ENCODE results near the gene SYNPO. TPM values are rescaled to one million over a fixed set of nuclear protein-coding genes. Genes with fewer than 3 reads are reported as not detected.

SYNPO gene
- total RNA-seq, 1 donor from 2014 or later: 0.41 TPM

DNA sequence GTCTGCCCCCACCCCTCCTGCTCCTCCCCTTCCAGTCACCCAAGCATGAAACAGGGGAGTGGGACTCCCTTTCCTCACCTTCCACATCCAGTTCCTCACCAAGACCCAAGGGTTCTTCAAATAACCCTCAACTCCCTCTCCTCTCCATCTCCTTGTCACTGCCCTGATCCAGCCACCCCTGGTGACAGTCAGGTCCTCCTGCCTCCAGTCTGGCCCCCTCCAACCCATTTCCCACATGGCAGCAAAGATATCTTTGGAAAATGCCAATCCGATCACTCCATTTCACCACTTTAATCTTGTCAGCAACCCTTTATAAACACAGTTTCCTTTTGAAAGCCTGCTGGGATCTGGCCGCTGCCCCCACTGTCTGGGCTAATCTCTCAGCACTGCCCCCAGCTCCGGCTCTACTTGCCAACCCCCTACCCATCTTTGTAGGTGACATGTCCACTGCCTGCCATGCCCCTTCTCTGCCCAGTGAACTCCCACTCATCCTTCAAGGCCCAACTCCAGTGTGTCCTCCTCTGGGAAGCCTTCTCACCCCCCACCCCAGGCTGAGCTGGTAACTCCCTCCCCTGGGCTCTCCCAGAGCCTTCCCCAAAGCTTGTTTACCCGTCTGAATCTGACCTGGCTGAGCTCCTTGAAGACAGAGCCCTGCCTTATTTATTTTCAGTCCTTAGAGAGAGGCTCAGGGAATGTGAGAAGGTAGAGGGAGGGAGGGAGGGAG, 19.8 kb downstream of the SYNPO start:
- DNase-seq (ENCODE audit: low spot score): no peak
- Mint-ChIP-seq H3K36me3 (no peaks in the 10 kb centered on the region), H3K4me1 (peaks cover 23% of the 10 kb centered on the region), H3K27ac (peak overlapping the region; percentile 18), H3K27me3 (ENCODE audit: insufficient read depth, low read depth) (peaks cover 5% of the 10 kb centered on the region), H3K4me3 (peak overlapping the region; percentile 4), H3K9me3 (no peaks in the 10 kb centered on the region)
- Histone ChIP-seq H2AFZ (replicated peaks) (peak overlapping the region; percentile 70), H3K4me1 (peaks cover 21% of the 10 kb centered on the region), H3K9me3 (ENCODE audit: low read depth) (no peaks in the 10 kb centered on the region), H3K4me3 (no peak overlapping the region), H3K9ac (no peak overlapping the region), H3F3A (ENCODE audit: low read depth) (peaks cover 9% of the 10 kb centered on the region), H3K36me3 (no peaks in the 10 kb centered on the region), H3K27me3 (no peaks in the 10 kb centered on the region), H4K20me1 (ENCODE audit: low read depth) (no peaks in the 10 kb centered on the region), H3K27ac (no peak overlapping the region), H3K79me2 (ENCODE audit: low read depth) (no peaks in the 10 kb centered on the region), H3K4me2 (peak overlapping the region; percentile 45)
- no peak for TF ChIP-seq EZH2 (IDR thresholded peaks at IDR 0.05)
- TF ChIP-seq, protein P1, sequence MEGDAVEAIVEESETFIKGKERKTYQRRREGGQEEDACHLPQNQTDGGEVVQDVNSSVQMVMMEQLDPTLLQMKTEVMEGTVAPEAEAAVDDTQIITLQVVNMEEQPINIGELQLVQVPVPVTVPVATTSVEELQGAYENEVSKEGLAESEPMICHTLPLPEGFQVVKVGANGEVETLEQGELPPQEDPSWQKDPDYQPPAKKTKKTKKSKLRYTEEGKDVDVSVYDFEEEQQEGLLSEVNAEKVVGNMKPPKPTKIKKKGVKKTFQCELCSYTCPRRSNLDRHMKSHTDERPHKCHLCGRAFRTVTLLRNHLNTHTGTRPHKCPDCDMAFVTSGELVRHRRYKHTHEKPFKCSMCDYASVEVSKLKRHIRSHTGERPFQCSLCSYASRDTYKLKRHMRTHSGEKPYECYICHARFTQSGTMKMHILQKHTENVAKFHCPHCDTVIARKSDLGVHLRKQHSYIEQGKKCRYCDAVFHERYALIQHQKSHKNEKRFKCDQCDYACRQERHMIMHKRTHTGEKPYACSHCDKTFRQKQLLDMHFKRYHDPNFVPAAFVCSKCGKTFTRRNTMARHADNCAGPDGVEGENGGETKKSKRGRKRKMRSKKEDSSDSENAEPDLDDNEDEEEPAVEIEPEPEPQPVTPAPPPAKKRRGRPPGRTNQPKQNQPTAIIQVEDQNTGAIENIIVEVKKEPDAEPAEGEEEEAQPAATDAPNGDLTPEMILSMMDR (IDR thresholded peaks at IDR 0.05): no peak
- TF ChIP-seq EZH2phosphoT487 (IDR thresholded peaks at IDR 0.05): no peak

GRCh38 chr5:150661086-150661485, 20.6 kb downstream of the SYNPO start, which contains the start of gene MYOZ3:
MYOZ3 (plus strand) TSS chr5:150661251; CDS start chr5:150662942, 1,691 bp downstream.
- no peaks in the 10 kb centered on the region for H3K79me2 ChIP-seq (ENCODE audit: low read depth)
- H2AFZ ChIP-seq (replicated peaks): peak within 1 kb of the TSS; percentile 70
- TF ChIP-seq EZH2 (IDR thresholded peaks at IDR 0.05) (no peak), EZH2phosphoT487 (IDR thresholded peaks at IDR 0.05) (no peak)
- TF ChIP-seq, protein P1 (IDR thresholded peaks at IDR 0.05): no peak
- H3K9me3 ChIP-seq (ENCODE audit: low read depth): no peaks in the 10 kb centered on the region
- Mint-ChIP-seq H3K4me3 (peak within 1 kb of the TSS; percentile 4), H3K36me3 (no peaks in the 10 kb centered on the region), H3K4me1 (peaks cover 20% of the 10 kb centered on the region), H3K27me3 (ENCODE audit: insufficient read depth, low read depth) (peaks cover 5% of the 10 kb centered on the region), H3K9me3 (no peaks in the 10 kb centered on the region), H3K27ac (peak within 1 kb of the TSS; percentile 18)
- H3K9ac ChIP-seq: no peak within 1 kb of the TSS
- no peaks in the 10 kb centered on the region for H4K20me1 ChIP-seq (ENCODE audit: low read depth)
- no peak within 1 kb of the TSS for H3K27ac ChIP-seq
- H3K36me3 ChIP-seq: no peaks in the 10 kb centered on the region
- H3K4me3 ChIP-seq: no peak within 1 kb of the TSS
- H3K4me2 ChIP-seq: peak within 1 kb of the TSS; percentile 45
- H3K27me3 ChIP-seq: no peaks in the 10 kb centered on the region
- peaks cover 21% of the 10 kb centered on the region for H3K4me1 ChIP-seq
- DNase-seq (ENCODE audit: low spot score): no peak
- H3F3A ChIP-seq (ENCODE audit: low read depth): peaks cover 9% of the 10 kb centered on the region

GRCh38 chr5:150661821-150662596, 21.5 kb downstream of the SYNPO start:
- peak overlapping the region; percentile 24 for H3K4me3 Mint-ChIP-seq
- H3K27ac Mint-ChIP-seq: no peak overlapping the region
- H3K4me1 Mint-ChIP-seq: peaks cover 20% of the 10 kb centered on the region
- Histone ChIP-seq H3K9me3 (ENCODE audit: low read depth) (no peaks in the 10 kb centered on the region), H3K27ac (no peak overlapping the region), H3K4me3 (no peak overlapping the region), H3F3A (ENCODE audit: low read depth) (peaks cover 9% of the 10 kb centered on the region), H4K20me1 (ENCODE audit: low read depth) (no peaks in the 10 kb centered on the region), H3K4me1 (peaks cover 21% of the 10 kb centered on the region), H3K27me3 (no peaks in the 10 kb centered on the region), H2AFZ (replicated peaks) (no peak overlapping the region), H3K36me3 (no peaks in the 10 kb centered on the region), H3K79me2 (ENCODE audit: low read depth) (no peaks in the 10 kb centered on the region), H3K9ac (no peak overlapping the region), H3K4me2 (no peak overlapping the region)
- H3K36me3 Mint-ChIP-seq: no peaks in the 10 kb centered on the region
- DNase-seq (ENCODE audit: low spot score): no peak
- no peak for TF ChIP-seq EZH2 (IDR thresholded peaks at IDR 0.05)
- TF ChIP-seq EZH2phosphoT487 (IDR thresholded peaks at IDR 0.05): no peak
- TF ChIP-seq, protein P1 (IDR thresholded peaks at IDR 0.05): no peak
- peaks cover 5% of the 10 kb centered on the region for H3K27me3 Mint-ChIP-seq (ENCODE audit: insufficient read depth, low read depth)
- no peaks in the 10 kb centered on the region for H3K9me3 Mint-ChIP-seq

Data from neural progenitor cell (in vitro differentiated cells).